Esophagus muscularis mucosa (tissue), 3 donors: ENCODE results near the gene AKAP13.

Experiments
- POLR2AphosphoS5 ChIP-seq, 2 donors: sonication (generic); formaldehyde crosslinking; IDR thresholded peaks; one replicate each; pipeline ENCODE4 v1.6.1; 2017; ENCODE audit warnings: antibody characterized with exemption in 2 of 2
- TF ChIP-seq, protein P1 (sequence below), 3 experiments: fragments of 200-600 bp in 2 of 3; fragments of 450-650 bp in 1 of 3; sonication (generic) in 2 of 3; IDR thresholded peaks; one replicate each; pipeline ENCODE4 v1.5.1; 2017 to 2019; ENCODE audit warnings: antibody characterized with exemption in 3 of 3, mild to moderate bottlenecking in 2 of 3, moderate library complexity in 1 of 3

DNA sequence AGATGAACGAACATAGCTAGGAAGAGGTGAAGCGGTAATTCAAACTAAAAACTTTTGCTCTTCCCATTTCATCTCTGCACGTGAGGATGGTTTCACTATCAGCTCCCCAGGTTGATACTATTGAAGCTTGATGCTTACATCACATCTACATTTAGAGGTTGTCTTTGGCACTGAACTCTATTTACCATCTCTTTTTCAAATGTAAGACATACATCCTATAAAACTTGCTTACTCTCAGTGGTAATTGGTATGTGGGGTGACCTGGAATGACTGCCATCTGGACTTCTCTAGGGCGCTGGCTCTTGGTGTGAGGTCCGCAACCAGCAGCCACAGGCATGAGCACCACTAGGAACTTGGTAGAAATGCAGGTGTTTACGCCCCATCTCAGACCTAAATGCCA, 118.1 kb downstream of the AKAP13 start:
- TF ChIP-seq, protein P1, sequence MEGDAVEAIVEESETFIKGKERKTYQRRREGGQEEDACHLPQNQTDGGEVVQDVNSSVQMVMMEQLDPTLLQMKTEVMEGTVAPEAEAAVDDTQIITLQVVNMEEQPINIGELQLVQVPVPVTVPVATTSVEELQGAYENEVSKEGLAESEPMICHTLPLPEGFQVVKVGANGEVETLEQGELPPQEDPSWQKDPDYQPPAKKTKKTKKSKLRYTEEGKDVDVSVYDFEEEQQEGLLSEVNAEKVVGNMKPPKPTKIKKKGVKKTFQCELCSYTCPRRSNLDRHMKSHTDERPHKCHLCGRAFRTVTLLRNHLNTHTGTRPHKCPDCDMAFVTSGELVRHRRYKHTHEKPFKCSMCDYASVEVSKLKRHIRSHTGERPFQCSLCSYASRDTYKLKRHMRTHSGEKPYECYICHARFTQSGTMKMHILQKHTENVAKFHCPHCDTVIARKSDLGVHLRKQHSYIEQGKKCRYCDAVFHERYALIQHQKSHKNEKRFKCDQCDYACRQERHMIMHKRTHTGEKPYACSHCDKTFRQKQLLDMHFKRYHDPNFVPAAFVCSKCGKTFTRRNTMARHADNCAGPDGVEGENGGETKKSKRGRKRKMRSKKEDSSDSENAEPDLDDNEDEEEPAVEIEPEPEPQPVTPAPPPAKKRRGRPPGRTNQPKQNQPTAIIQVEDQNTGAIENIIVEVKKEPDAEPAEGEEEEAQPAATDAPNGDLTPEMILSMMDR (IDR thresholded peaks at IDR 0.05) = no peak
- no peak for TF ChIP-seq POLR2AphosphoS5 (IDR thresholded peaks at IDR 0.05)
